HG03521 (cell line): ENCODE measurements around the gene ICOSLG.
"Not testable (repeated sequence)": the region's sequence is repeated elsewhere in the genome, so short reads cannot be mapped to it uniquely, and the experiment has no call there.

Experiments
- ATAC-seq: cut with Tn5 transposase; IDR thresholded peaks from one replicate; pipeline ENCODE4 v1.9.1; 2021; ENCODE audit warnings: mild to moderate bottlenecking, moderate library complexity; ENCODE audit not compliant: unreplicated experiment

ICOSLG gene, protein sequence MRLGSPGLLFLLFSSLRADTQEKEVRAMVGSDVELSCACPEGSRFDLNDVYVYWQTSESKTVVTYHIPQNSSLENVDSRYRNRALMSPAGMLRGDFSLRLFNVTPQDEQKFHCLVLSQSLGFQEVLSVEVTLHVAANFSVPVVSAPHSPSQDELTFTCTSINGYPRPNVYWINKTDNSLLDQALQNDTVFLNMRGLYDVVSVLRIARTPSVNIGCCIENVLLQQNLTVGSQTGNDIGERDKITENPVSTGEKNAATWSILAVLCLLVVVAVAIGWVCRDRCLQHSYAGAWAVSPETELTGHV

GRCh38 chr21:44240842-44241241 is at the start of gene ICOSLG:
Gene ICOSLG, minus strand, starts transcription at chr21:44240943. Its CDS starts 126 bp downstream, at chr21:44240817.
- peak; percentile 41 for ATAC-seq

- no peak for ATAC-seq
Observed at GRCh38 chr21:44289381-44290010, 48.8 kb upstream of the ICOSLG start.

DNA sequence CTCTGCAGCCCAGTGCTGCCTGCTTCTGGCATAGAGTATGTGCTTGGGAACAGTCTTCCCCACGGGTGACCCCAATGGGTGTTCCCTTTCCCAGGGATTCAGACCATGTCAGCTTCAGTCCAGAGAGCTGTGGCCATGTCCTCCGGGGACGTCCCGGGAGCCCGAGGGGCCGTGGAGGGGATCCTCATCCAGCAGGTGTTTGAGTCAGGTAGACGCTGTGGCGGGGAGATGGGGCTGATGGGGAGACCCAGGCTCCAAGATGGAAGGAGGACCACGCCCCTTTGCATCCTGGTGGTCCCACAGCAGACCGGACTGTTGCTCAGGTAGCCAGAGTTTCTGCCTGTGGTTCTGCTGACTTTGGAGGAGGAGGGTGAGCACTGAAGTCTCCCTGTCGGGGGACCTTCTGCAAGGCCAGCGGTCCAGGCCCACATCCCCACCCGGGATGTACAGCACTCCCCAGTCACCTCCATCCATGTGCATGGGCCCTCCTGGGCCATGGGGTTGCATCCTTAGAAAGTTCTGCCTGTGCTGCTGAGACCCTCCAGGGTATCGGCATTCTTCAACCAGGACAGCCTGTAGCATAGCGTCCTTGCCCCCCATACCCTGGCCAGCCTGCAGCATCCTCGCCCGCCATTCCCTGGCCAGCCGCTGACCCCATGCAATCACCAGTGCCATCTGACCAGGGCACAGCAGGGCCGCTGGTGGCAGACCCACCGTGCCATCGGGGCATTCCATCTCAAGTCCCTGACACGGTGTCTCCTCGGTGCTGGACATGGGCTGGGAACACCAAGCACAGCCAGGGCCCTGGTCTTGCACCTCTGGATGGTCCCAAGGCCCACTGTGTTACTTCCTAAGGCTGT is 47.7 kb upstream of the ICOSLG start:
- no peak for ATAC-seq

- ATAC-seq = no peak
Observed at GRCh38 chr21:44286716-44287632, 46.2 kb upstream of the ICOSLG start.

- no peak for ATAC-seq
Observed at GRCh38 chr21:44286086-44286715, 45.5 kb upstream of the ICOSLG start.

GRCh38 chr21:44285138-44285992 is 44.6 kb upstream of the ICOSLG start, which contains the start of gene AIRE:
Gene AIRE, plus strand, starts transcription at chr21:44285876. Its CDS starts 131 bp downstream, at chr21:44286007.
- ATAC-seq = no peak

GRCh38 chr21:44283948-44284347 is 43.2 kb upstream of the ICOSLG start:
- ATAC-seq = no peak

- not testable (repeated sequence) for ATAC-seq
Observed at GRCh38 chr21:44283211-44283785, 42.6 kb upstream of the ICOSLG start.

DNA sequence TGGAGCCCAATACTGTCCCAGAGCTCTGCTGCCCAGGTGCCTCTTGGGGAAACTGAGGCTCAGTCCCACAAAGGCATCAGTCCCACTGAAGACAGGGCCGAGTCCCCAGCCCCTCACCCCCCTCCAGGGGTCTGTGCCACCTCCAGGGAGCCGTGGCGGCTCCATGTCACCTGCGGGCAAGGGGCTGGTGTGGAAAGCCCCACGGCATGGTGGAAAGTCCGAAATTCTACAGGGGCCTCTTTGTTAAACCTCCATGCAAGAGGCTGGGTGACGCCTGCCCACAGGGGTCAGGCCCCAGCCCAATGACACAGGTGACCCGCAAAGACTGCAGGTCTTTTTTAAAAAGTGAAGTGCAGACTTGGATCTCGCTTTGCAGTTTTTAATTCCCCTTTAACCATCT is 41.6 kb upstream of the ICOSLG start:
- ATAC-seq = no peak

- no peak for ATAC-seq
Observed at GRCh38 chr21:44281801-44282200, 41.1 kb upstream of the ICOSLG start.

GRCh38 chr21:44279354-44280260 is 38.9 kb upstream of the ICOSLG start:
- no peak for ATAC-seq

DNA sequence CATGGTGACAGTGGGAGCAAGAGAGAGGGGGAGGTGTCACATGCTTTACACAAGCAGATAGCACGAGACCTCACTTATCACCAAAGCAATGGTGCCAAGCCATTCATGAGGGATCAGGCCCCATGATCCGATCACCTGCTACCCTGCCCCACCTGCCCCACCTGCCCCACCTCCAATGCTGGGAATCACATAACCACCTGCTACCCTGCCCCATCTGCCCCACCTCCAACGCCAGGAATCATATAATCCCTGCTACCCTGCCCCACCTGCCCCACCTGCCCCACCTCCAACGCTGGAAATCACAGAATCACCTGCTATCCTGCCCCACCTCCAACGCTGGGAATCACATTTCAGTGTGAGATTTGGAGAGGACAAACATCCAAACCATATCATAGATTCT is 34.3 kb upstream of the ICOSLG start:
- ATAC-seq = no peak

DNA sequence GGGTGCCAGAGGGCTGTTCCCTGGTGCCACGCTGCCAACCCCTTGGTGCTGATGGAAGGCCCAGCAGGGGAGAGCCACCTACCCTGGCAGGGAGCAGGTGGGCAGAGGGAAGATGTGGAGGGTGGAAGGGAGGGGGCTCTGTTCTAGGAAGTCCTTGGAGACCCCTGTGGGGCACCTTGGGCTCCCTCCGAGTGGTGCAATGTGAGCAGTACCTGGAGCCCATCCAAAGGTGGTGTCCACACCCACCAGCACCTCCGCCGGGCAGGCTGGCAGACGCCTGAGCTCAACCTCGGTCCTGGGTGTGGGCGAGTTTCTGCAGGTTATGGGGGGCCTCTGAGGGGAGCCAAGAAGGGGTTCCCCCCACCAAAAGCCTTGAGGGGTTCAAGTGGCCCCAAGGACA is 32.3 kb upstream of the ICOSLG start:
- ATAC-seq = no peak

- no peak for ATAC-seq
Observed at GRCh38 chr21:44272284-44272858, 31.6 kb upstream of the ICOSLG start.

DNA sequence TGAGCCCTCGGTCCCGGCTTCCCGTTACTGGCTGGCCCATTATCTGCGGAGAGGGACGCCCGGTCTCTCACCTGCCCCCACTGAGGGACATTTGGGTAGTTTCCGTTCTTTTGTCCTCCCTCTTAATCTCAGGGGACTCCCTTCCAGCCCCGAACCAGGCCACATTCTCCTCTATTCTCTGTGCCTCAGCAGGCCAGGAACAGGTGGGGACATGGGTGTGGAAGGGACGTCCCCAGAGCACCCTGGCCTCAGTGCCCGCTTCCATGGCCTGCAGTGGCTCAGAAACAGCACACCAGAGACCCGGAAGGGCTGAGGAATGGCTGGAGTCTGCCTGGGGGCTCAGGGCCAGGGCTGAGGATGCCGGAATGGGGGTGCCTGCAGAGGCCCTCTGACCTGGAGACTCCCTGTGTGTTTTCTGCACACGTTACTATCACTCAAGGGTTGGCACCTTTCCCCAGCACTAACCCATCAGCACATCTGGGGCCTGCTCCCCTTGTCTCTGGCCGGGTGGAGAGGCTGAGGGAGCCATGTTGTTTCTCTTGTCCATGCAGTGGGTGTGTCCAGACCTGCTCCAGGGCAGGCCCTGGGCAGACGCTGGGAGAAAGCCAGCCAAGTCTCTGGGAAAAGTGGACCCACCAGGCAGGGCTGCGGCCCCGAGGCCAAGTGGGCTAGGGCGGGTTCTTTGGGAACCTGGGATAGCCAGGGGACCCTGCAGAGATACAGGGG is 31.0 kb upstream of the ICOSLG start:
- ATAC-seq = no peak

GRCh38 chr21:44269090-44269489 is 28.3 kb upstream of the ICOSLG start:
- ATAC-seq = no peak

GRCh38 chr21:44267655-44268142 is 27.0 kb upstream of the ICOSLG start:
- no peak for ATAC-seq
